NB4 (cell line): ENCODE measurements around the gene SERPINB12.

Source experiments
- POLR2A ChIP-seq: IDR thresholded peaks from 2 replicates; pipeline ENCODE4 v1.6.1; 2011; ENCODE audit warnings: mild to moderate bottlenecking; ENCODE audit not compliant: insufficient read length; ENCODE audit errors: extremely low read depth
- TF ChIP-seq, protein P1 (sequence below): IDR thresholded peaks from one replicate; pipeline ENCODE4 v1.5.1; 2012; ENCODE audit warnings: low read depth, low read length

DNA sequence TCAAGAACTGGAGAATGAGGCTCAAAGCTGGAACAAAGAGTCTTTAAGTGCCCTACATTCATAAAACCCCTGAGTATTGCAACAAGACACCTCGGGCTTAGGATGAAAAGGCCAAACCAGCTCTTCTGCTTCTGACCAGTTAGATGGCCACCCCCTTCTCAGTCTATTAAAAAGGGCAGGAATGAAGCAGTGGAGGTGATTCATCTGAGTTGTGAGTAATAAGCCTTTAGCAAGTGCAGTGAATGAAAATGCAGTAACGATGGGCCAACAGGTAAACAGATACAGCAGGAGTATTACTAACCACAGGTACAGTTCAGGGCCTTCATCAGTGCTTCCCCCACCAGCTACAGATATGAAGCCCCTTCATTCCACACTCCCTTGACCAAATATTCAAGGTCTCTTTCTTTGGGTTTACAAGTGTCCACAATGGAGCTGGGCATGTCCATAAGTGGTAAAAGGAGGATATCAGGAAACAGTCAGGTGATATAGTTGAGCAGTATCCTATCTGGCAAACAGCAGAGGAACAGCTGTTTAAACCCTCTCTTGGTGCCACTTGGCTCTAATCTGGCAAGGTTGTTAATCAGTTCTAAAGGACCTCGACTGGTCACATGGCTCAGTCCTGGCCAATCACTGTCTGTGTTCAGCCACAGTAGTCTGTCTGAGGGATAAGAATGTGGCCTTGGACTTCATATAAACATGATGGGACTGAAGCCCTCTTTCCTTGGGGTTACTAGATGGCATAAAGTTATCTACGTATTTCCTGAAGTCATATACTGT, 62.8 kb downstream of the SERPINB12 start:
- TF ChIP-seq POLR2A, result no peak
- TF ChIP-seq, protein P1, sequence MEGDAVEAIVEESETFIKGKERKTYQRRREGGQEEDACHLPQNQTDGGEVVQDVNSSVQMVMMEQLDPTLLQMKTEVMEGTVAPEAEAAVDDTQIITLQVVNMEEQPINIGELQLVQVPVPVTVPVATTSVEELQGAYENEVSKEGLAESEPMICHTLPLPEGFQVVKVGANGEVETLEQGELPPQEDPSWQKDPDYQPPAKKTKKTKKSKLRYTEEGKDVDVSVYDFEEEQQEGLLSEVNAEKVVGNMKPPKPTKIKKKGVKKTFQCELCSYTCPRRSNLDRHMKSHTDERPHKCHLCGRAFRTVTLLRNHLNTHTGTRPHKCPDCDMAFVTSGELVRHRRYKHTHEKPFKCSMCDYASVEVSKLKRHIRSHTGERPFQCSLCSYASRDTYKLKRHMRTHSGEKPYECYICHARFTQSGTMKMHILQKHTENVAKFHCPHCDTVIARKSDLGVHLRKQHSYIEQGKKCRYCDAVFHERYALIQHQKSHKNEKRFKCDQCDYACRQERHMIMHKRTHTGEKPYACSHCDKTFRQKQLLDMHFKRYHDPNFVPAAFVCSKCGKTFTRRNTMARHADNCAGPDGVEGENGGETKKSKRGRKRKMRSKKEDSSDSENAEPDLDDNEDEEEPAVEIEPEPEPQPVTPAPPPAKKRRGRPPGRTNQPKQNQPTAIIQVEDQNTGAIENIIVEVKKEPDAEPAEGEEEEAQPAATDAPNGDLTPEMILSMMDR, result no peak
